Skin epidermis (tissue), 12 donors: ENCODE measurements around the gene LEPROT.
A peak's percentile ranks its signal among the peaks of the same experiment; 100 is the strongest.
"Not testable (repeated sequence)": the region's sequence is repeated elsewhere in the genome, so short reads cannot be mapped to it uniquely, and the experiment has no call there.

Experiments
- H3K27ac ChIP-seq, 21 experiments: fragments of 200-600 bp; sonication (generic) in 11 of 21; one replicate each; pipeline ENCODE4 v1.5.0; 2020; ENCODE audit warnings: mild to moderate bottlenecking in 3 of 21, inconsistent platforms in 2 of 21, moderate library complexity in 2 of 21
- H3K4me3 ChIP-seq, 7 experiments: fragments of 200-600 bp; sonication (generic) in 2 of 7; one replicate each; pipeline ENCODE4 v1.5.0; 2020; ENCODE audit warnings: inconsistent platforms in 2 of 7, mild to moderate bottlenecking in 2 of 7, moderate library complexity in 1 of 7

The LEPROT gene

DNA sequence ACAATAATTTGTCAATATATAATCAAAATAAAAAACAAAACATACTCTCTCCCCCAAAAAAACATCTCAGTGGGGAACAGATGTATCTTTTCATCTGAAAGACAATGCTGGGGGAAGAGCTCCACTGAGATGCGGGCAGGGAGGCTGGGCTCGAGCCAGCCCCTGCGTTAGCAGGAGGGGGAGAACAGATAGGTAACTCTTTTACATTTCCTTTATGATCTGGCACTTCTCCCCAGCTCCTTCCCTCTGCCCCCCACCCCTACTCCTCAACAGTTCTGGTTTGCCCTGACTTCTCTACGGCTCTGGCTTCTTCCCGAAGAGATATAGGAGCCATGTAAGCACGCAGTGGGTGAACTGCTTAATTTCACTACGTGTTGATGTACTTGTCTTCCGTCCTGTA lies 12.4 kb downstream of the LEPROT start:
- Histone ChIP-seq H3K4me3 (no peak overlapping the region), H3K27ac (no peak overlapping the region)

DNA sequence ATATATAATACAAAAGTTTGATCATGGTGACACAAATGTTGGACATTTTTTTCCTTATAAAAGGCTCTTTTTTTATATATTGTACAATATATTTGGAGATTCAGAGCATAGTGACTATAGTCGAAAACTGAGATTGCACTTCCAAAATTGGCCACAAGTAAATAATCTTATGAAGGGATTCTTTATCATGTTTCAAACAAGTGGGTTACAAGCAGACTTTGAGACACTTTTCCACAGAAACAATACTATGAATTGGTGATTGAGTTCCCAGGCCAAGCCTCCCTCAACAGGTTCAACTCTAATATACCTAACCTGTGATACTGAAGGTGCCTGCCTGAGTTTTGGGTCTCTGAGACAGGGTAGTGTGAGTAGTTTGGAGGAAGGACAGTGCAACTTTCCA lies 13.8 kb downstream of the LEPROT start:
- H3K27ac ChIP-seq: no peak overlapping the region
- no peak overlapping the region for H3K4me3 ChIP-seq

DNA sequence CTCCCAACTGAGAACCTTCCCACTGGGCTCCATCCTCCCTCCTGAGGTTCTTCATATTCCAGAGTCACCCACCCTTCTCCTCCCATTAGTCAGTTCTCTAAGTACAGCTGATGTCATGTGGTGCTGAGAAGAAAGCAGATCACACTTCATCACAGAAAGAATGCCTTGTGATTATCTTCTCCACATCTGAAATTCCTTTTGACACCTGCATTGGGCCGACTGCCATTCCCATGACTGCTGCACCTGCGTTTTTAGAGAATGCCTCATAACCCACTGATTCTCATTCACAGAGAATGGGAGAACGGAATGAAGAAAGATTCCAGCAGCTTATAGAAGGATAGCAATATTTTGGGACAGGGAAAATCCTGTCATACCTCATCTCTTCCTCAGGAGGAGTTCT lies 14.3 kb downstream of the LEPROT start:
- no peak overlapping the region for H3K4me3 ChIP-seq
- no peak overlapping the region for H3K27ac ChIP-seq

DNA sequence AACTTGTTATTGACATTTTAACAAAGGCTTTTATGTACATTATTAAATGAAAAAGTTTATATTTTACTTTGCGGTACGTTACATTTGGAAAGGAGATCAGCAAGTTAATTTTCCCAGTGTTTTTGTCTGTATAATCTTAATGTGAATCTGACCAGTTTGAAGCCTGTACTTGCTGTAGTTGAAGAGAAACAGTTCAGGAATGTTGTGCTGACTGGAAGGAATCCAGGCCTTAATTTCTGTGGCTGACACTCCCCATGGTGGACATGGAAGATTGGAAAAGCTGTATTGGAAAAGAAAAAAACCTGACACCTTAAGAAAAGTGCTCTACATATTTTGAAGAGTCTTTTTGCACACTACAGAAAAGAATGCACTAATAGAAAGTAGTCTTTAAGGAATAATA lies 15.5 kb downstream of the LEPROT start:
- H3K4me3 ChIP-seq: no peak overlapping the region
- no peak overlapping the region for H3K27ac ChIP-seq

DNA sequence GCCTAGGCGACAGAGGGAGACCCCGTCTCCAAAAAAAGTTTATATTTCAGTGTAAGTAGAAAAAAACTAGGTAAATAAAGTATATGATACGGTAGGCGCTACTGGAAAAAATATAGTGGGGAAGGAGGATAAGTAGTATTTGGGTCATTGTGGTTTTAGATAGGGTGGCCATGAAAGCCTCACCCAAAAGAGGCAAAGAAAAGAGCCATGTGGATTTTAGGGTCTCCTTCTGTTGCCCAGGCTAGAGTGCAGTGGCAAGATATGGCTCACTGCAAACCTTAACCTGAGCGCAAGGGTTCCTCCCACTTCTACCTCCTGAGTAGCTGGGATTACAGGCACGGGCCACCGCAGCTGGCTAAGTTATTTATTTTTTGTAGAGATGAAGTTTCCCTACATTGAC lies 17.1 kb downstream of the LEPROT start:
- Histone ChIP-seq H3K27ac (no peak overlapping the region), H3K4me3 (no peak overlapping the region)

DNA sequence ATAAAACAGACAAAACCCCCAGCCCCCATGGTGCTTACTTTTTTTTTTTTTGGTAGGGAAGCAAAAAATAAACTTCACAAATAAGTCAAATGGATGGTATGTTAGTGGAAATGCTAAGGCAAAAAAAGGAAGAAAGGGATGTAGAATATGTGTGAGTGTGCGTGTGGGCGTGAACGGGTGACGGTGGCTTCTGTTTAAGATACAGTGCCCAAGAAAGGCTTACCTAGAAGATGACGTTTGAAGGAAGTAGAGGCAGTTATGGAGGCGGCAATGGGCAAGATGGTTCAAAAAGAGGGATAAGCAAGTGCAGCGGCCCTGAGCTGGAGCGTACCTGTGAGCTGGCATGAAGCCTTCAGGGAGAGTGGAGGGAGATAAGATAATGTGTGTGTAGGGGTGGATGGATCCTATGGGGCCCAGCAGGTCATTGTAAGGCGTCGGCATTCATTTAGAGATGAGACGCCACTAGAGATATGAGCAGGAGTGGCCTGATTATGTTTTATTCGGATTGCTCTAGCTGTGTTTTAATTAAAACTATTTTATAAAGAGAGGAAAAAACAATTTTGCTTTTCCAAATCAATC lies 19.9 kb downstream of the LEPROT start:
- H3K4me3 ChIP-seq: no peak overlapping the region
- H3K27ac ChIP-seq: no peak overlapping the region

DNA sequence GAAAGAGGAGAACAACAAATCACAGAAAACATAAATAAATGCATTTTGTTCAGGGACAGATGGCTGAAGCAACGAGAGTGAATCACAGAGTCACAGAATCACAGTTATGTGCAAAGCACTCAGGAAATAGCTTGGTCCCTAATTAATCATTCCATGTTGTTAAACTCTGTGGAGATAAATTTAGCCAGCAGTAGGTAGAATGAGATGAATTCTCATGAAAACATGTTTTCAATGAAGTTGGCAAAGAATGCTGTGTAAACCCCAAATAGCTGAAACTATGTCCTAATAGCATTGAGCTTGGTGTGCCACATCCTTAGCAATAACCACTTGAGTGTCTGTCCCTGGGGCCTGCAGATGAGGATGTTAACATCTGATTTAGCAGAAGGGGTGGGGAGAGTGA lies 20.4 kb downstream of the LEPROT start:
- Histone ChIP-seq H3K27ac (no peak overlapping the region), H3K4me3 (no peak overlapping the region)

DNA sequence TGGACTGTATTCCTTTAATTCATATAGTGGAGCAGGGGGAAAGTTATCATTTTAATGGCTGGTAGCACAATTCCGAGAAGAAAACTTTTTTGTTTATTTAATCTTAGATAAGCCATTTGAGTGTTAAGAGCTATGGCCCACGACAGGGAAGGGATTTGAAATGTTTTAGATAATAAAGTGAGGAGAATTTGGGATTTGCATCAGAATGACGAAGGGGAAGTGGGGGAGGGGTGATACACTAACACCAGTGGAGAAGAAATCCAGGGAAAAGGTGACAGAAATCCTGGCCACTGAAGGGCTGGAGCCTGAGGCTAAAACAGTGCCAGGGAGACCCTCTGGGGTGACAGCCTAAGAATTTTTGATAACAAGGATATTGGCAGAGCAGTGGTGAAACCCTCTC lies 21.0 kb downstream of the LEPROT start:
- Histone ChIP-seq H3K4me3 (no peak overlapping the region), H3K27ac (no peak overlapping the region)

DNA sequence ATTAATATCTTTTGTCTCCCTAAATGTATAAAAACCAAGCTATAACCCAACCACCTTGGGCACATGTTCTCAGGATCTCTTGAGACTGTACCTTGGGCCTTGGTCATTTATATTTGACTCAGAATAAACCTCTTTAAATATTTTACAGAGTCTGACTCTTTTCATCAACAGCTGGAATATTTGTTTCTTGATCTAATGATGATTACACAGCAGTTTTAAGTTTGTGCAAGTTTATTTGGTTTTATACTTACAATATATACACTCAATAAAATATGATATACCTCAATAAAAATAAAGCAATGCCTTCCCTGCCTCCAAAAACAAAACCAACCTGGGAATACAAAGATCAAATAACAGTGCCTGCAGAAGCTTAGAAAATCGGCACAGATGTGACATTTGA lies 22.0 kb downstream of the LEPROT start:
- Histone ChIP-seq H3K27ac (no peak overlapping the region), H3K4me3 (no peak overlapping the region)

DNA sequence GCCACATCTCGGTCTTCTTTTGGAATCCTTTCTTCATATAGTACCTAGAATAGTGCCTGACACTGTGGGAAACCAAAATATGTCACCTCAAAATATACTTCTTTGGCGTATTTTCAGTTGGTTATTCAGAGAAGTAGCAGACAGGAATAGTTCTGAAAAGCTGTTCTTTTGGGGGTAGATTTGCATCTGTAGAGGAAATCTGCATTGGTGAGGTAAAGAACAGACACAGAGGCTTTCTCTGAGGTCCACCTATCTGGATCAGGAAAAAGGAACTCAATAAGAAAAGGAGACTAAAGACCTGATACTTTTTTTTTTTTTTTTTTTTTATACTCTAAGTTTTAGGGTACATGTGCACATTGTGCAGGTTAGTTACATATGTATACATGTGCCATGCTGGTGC lies 23.2 kb downstream of the LEPROT start:
- Histone ChIP-seq H3K4me3 (no peak overlapping the region), H3K27ac (no peak overlapping the region)

DNA sequence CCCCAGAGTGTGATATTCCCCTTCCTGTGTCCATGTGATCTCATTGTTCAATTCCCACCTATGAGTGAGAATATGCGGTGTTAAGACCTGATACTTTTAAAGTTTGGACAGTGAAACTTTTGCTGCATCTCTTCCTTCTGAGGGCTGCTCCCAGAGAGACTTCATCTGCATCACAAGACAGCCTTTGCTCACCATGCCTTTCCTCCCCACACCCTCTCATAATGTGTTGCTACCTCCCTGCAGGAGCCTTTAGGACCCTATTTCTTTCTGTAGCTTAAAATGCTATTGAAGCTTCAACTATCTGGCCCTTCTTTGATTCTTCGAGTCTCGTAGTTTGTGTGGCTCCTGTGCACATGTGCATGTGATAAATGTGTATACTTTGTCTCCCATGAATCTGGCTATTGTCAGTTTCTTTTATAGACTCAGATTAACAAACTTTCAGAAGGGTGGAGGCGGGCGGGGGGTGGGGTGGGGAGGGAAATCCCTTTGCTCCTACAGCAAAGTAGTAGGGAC lies 23.7 kb downstream of the LEPROT start:
- no peak overlapping the region for H3K27ac ChIP-seq

DNA sequence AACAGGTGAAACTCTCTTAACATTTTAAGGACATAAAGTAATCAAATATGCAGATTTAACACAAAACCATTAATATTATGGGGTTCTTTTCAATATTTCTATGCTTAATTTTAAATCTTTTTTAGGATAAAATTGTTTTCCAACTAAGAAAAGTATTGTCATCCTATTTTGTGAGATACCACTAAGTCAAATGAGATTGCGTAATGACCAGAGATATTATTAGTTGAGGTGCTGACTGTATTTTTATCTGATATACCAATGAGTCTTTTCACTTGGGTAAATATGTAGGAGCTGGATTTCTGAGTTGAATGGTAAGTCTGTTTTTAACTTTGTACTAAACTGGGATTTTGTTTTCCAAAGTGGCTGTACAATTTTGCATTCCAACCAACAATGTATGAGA lies 25.4 kb downstream of the LEPROT start:
- H3K27ac ChIP-seq: no peak overlapping the region
- no peak overlapping the region for H3K4me3 ChIP-seq

More for the DNA sequence above, 23.7 kb downstream of the LEPROT start:
- no peak overlapping the region for H3K4me3 ChIP-seq

DNA sequence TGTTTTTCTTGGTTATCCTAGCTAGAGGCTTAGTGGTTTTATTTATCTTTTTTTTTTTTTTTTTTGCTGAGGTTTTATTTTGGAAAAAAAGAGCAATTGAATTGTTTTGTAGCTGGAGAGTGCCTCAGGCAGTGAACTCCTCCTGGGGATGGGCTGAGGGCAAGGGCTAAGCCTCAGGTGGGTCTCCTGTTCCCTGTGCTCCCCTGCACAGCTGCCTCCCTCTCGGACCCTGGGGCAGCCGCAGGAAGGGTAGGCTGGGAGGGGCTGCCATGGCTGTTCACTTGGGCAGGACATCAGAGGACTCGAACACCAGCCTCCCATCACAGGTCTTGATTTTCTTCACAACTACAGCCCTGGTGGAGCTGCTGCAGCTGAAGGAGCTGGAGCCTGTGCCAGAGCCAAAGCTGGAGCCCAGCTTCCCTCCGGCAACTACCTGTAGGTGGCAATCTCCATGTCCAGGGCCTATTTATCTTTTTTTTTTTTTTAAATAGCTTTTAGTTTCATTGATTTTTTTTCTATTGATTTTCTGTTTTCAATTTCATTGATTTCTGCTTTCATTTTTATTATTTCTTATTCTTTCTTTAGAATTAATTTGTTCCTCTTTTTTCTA lies 28.9 kb downstream of the LEPROT start:
- no peak overlapping the region for H3K27ac ChIP-seq
- no peak overlapping the region for H3K4me3 ChIP-seq

DNA sequence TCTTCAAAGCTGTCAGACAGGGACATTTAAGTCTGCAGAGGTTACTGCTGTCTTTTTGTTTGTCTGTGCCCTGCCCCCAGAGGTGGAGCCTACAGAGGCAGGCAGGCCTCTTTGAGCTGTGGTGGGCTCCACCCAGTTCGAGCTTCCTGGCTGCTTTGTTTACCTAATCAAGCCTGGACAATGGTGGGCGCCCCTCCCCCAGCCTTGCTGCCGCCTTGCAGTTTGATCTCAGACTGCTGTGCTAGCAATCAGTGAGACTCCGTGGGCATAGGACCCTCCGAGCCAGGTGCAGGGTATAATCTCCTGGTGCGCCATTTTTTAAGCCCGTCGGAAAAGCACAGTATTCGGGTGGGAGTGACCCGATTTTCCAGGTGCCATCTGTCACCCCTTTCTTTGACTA lies 35.2 kb downstream of the LEPROT start:
- H3K27ac ChIP-seq, H3K4me3 ChIP-seq: not testable (repeated sequence)

DNA sequence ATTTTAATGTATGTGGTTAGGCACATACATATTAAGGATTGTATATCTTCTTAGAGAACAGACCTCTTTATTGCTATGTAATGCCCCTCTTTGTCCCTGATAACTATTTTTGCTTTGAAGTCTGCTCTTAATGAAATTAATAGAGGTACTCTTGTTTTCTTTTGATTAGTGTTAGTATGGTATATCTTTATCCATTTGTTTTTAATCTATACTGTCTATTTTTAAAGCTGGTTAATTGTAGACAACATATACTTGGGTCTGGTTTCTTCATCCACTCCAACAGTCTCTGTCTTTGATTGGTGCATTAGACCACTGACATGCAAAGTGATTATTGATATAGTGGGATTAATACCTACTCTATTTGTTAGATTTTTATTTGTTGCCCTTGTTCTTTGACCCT lies 36.0 kb downstream of the LEPROT start:
- Histone ChIP-seq H3K27ac (no peak overlapping the region), H3K4me3 (no peak overlapping the region)

DNA sequence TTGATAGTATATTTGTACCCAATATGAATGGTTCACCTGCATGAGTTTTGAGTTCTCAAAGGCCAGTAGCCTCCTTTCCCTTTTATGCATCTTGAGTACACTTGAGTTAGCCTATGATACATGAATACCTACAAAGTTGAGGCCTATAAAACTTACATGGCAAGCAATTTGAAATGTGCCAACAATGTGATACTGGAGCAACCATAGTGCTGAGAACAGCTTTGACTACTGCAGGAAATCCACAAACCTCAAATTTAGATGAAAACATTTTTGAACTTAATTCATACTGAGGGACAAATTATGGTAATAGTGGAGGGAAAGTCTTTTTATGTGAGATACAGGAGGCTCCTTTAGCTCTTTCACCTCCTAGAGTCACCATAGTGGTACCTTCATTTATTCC lies 37.4 kb downstream of the LEPROT start:
- Histone ChIP-seq H3K4me3 (no peak overlapping the region), H3K27ac (no peak overlapping the region)

DNA sequence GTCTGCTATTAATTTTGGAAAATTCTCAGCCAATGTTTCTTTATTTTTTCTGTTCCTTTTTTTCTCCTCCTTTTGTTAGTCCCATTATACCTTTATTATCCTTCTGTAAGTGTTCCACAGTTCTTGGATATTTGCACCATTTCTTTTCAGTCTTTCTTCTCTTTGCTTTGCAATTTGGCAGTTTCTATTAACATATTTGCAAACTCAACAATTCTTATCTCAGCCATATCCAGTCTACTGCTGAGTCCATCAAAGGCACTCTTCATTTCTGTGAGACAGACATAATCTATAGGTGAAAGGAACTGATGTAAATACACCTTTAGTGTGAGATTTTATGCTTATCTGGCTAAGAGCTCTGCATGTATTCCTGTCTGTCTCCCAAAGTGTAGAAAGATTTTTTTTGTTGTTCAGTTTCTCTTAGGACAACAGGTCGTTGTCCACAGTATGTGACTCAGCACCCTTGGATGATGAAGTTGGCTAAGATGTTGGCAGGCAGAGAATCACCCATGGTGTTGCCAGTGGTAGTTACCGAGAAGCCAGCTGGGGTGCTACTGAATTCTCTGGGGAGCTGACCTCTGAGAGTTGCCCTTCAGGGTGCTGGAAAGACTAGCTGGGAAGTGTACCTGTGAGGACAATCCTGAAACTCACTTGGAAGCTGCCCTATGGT lies 38.4 kb downstream of the LEPROT start:
- H3K27ac ChIP-seq: no peak overlapping the region
- H3K4me3 ChIP-seq: no peak overlapping the region

DNA sequence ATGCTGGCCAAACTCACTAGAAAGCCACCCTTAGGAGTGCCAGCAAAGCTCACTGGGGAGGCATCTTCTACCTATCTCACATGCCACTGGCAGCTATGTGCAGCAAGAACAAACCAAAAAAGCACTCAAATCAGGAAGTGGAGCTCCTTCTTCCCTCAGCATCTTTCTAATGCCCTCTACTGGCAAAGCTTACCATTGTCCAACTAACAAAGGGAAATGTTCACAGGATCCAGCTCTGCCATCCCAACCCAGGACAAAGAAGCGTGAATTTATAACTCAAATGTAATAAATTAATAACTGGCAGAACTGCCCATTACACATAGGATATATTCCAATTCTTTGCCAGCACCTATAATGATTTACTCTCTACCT lies 38.9 kb downstream of the LEPROT start:
- Histone ChIP-seq H3K27ac (no peak overlapping the region), H3K4me3 (no peak overlapping the region)

DNA sequence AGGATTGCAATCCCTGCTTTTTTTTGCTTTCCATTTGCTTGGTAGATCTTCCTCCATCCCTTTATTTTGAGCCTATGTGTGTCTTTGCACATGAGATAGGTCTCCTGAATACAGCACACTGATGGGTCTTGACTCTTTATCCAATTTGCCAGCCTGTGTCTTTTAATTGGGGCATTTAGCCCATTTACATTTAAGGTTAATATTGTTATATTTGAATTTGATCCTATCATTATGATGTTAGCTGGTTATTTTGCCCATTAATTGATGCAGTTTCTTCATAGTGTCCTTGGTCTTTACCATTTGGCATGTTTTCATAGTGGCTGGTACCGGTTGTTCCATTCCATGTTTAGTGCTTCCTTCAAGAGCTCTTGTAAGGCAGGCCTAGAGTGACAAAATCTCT lies 45.4 kb downstream of the LEPROT start:
- not testable (repeated sequence) for H3K4me3 ChIP-seq, H3K27ac ChIP-seq

DNA sequence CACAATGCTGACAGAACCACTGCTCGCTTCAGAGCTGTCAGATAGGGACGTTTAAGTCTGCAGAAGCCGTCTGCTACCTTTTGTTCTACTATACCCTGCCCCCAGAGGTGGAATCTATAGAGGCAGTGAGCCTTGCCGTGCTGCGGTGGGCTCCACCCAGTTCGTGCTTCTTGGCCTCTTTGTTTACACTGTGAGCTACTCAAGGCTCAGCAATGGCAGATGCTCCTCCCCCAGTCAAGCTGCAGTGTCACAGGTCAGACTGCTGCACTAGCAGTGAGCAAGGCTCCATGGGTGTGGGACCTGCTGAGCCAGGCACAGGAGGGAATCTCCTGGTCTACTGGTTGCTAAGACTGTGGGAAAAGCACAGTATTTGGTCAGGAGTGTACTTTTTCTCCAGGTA lies 47.1 kb downstream of the LEPROT start:
- no peak overlapping the region for H3K27ac ChIP-seq
- no peak overlapping the region for H3K4me3 ChIP-seq

DNA sequence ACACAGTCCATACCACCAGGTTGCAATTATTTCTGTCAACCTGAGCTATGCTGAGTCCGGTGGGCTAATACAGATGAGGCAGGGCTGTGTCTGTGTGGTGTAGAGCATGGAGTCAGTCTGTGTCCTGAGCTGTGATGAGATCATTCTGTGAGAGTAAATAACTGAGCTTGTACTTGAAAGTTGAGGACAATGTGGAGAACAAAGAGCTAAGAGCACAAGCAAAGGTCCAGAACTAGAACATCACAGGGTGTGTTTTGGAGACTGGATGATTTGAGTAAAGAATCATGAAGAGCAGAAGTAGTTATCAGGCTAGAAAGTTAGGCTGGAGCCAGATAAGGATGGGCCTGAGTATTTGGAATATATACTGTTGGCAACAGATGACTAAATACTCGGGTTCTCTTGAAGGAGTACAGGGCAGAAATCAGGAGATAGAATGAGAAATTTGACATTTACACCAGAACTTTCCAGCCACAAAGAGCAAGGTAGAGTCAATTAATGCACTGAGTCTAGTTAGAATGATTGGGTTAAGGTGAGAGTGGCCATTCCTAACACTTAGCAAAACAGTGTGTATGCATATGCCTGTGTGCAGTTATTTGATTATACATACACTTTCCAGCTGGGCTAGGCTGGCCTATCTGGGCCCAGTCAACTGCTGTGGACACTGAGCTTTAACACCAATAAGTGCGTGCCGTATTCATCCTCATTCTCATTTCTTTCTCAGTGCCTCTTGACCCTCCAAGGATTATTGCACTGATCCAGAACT lies 48.8 kb downstream of the LEPROT start:
- Histone ChIP-seq H3K27ac (peak overlapping the region in 2 of 21 experiments; percentile 18 to 22), H3K4me3 (no peak overlapping the region)
